Jurkat, Clone E6-1 (cell line): Measurements from ENCODE around the gene RPL35. TPM values are rescaled to one million over a fixed set of nuclear protein-coding genes. Genes with fewer than 3 reads are reported as not detected.
A peak's percentile ranks its signal among the peaks of the same experiment; 100 is the strongest.

Experiments used
- DNase-seq: peaks from one replicate; pipeline ENCODE4 v3.0.0-alpha.2; 2011; ENCODE audit warnings: low read depth, low spot score
- H3K4me3 ChIP-seq: 2 replicates; pipeline ENCODE4 v1.5.1; 2011; ENCODE audit warnings: mild to moderate bottlenecking, low read length, control low read depth, moderate library complexity
- polyA plus RNA-seq: library from polyadenylated mRNA; unstranded; fragments of >200 nt; gene quantifications from one replicate; pipeline ENCODE4 v1.2.1, GENCODE V29; 2012; ENCODE audit warnings: missing spikeins; ENCODE audit not compliant: insufficient read length, insufficient read depth

Gene RPL35
- 2,762 TPM for polyA plus RNA-seq

- H3K4me3 ChIP-seq: peak within 1 kb of the TSS; percentile 81
- DNase-seq: peak; percentile 89
Observed at GRCh38 chr9:124861342-124862229, at the start of gene RPL35, which contains the start of gene ARPC5L. Gene RPL35, minus strand, starts transcription at chr9:124861957. Its CDS starts 45 bp downstream, at chr9:124861912. Gene ARPC5L, plus strand, starts transcription at chr9:124862130. Its CDS starts 7,161 bp downstream, at chr9:124869291.

GRCh38 chr9:124908098-124908497 lies 46.3 kb upstream of the RPL35 start:
- no peak for DNase-seq
- H3K4me3 ChIP-seq: no peak overlapping the region

GRCh38 chr9:124906966-124907365 lies 45.2 kb upstream of the RPL35 start:
- H3K4me3 ChIP-seq: no peak overlapping the region
- no peak for DNase-seq

DNA sequence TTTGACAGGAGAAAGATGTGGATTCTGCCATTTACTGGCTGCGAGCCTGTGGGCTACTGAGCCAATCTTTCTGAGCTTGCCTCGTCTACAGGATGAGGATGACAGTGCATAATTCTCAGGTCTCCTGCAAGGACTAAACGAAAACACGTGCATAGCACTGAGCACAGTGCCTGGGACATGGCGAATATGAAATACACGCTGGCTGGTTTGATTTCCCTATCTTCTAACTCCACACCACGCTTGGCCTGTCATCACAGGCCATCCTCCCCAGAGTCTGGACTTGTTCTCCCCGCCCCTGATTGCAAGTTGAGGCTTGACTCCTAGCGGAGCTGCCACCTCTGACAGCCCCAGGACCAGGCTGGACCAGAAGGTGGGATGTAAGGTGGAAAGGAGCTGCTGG lies 38.1 kb upstream of the RPL35 start:
- DNase-seq: no peak

DNA sequence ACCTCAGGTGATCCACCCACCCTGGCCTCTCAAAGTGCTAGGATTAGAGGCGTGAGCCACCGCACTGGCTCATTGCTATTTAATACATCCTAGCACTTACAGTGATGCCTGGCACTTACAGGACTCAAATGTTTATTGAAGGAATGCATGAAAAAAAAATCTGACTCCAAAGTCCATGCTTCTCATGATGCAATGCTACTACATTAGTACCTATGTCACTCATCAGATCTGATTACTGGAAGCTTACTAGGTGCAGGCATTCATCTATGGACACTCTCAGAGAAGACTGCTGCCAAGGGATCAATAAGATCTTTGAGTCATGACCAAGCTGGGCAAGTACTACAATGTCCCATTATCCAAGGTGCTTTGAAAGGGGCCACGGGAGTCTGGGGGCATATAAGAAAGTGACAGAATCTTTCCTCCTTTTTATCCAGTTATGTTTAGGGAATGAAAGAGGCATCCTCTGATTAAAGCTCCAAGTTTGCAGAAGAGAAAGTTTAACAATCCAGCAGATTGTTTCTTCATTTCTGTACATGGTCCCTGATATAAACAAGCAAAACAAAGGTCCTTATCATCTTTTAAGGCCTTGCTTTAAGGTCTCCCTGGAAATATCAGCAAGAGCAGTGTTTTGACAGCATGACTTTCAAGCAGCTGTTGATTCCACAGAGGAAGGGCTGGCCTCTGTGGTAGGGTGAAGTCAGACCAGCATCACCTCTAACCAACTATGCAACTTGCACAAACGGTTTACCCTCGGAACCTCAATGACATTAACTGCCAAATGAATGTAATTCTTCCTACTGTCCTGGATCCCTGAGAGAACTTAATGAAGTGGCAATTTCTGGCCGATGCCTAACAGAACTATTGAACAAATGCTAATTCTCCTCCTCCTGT lies 36.1 kb upstream of the RPL35 start:
- DNase-seq: no peak
- no peak overlapping the region for H3K4me3 ChIP-seq

More for the DNA sequence above, 38.1 kb upstream of the RPL35 start:
- H3K4me3 ChIP-seq: no peak overlapping the region

GRCh38 chr9:124894741-124895170 lies 33.0 kb upstream of the RPL35 start:
- H3K4me3 ChIP-seq: no peak overlapping the region
- DNase-seq: peak; percentile 94

DNA sequence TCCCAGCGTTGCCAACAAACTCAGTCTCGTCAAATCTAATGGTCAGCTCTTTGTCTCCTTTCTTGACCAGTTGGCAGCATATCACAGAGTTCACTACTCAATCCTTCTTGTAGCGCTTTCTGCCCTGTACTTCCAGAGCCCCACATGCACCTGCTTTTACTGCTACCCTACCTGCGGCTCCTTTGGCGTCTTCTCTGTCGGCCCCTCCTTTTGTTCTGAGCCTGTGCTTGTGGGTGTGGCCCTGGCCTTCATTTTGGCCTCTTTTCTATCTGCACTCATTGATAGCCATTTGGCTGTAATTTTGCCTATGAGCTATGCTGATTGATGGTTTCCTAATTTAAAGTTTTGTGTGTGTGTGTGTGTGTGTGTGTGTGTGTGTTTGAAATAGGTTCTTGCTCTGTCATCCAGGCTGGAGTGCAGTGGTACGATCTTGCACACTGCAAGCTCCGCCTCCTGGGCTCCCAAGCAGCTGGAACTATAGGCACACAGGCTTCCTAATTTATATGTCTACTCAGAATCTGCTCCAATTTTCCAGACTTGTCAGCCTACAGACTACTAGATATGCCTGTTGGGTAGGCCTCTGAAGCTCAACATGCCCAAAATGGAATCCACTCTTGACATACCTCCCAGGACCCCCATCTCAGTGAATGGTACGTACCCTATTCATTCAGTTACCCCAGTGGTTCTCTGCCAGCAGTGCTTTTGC lies 32.4 kb upstream of the RPL35 start:
- no peak for DNase-seq
- no peak overlapping the region for H3K4me3 ChIP-seq

DNA sequence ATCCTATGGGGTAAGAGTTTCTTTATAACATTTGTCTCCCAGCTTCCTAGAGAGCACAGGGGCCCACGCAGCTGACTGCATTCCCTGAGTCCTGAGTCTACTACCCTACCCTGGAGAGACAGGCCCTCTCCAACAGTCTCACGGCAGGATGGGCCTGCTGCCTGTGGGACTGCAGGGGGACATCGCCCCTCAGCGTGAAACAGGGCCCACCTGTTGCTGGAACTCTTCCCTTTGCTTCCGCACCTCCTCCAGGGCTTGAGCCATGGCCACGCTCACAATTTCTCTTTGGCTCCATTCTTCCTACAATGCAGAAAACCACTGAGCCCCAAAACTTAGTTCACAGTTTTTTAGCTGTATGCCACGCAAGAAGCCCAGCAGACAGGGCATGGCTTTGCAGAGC lies 28.4 kb upstream of the RPL35 start:
- no peak overlapping the region for H3K4me3 ChIP-seq
- no peak for DNase-seq

DNA sequence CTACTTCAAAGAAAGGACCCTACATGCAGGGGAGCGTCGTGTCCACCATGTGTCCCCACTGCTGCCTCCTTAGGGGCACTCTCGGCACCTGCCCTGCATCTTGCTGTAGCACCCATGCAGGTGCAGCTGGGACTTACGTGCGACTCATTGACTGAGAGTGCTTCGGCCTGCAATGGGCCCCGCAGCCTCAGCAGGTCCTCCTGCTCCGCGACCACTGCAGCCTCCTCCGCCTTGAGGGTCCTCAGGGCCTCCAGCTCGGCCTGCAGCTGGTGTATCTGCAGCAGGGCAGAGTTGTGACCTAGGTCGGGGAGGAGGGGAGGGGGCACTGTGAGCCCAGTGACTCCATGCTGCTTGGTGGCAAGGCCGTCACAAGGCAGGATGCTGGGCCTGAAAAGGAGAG lies 27.2 kb upstream of the RPL35 start:
- no peak for DNase-seq

DNA sequence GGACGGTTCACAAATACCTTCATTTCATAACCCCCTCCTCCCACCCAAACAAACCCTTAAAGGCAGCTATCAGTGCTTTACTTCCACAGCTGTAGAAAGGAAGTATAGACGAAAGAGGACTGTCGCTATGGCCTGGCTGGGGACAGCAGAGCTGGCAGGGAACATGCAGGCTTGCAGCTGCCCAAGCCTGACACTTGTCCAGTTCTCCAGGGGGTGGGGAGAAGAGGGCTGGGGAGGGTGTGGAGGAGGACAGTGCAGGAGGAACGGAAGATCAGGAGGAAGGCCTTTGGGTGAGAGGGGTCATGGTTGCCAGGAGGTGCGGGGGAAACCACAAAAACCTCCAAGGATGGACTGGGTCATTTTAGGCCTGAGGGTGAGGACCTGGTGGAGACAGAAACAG lies 26.1 kb upstream of the RPL35 start:
- DNase-seq: no peak
- no peak overlapping the region for H3K4me3 ChIP-seq

More for the DNA sequence above, 27.2 kb upstream of the RPL35 start:
- H3K4me3 ChIP-seq: no peak overlapping the region

DNA sequence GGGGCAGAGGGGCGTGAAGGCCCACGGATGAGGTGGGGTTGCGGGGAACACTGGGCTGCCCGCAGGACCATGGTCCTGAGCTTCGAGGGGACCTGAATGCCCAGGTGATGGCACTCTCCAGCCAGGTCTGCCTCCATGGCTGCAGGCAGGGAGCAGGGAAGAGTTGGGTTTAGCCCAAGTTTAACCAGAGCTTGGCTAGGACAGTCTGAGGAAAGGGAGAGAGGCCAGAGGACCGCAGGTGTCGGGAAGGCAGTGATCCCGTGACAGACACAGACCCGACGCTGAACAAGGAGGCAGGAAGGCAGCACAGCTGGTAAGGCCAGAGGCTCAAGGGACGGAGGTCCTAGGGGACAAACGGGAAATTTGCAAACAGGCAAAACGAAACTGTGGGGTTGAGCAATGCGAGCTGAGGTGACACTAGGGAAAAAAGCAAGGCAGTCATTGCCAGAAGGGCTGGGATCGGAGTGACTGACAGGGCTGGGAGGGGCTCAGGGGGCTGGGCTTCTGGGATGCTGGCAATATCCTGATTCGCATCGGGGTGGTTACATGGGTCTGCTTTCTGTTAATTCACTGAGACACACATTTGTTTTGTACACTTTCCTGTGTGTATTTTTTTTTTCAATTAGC lies 25.2 kb upstream of the RPL35 start:
- no peak overlapping the region for H3K4me3 ChIP-seq
- no peak for DNase-seq

- H3K4me3 ChIP-seq: no peak overlapping the region
- no peak for DNase-seq
Observed at GRCh38 chr9:124886461-124886860, 24.7 kb upstream of the RPL35 start.

- no peak overlapping the region for H3K4me3 ChIP-seq
- DNase-seq: no peak
Observed at GRCh38 chr9:124885551-124885950, 23.8 kb upstream of the RPL35 start.

GRCh38 chr9:124884376-124884775 lies 22.6 kb upstream of the RPL35 start:
- DNase-seq: no peak
- H3K4me3 ChIP-seq: no peak overlapping the region

- no peak for DNase-seq
- no peak overlapping the region for H3K4me3 ChIP-seq
Observed at GRCh38 chr9:124882231-124882630, 20.5 kb upstream of the RPL35 start.

DNA sequence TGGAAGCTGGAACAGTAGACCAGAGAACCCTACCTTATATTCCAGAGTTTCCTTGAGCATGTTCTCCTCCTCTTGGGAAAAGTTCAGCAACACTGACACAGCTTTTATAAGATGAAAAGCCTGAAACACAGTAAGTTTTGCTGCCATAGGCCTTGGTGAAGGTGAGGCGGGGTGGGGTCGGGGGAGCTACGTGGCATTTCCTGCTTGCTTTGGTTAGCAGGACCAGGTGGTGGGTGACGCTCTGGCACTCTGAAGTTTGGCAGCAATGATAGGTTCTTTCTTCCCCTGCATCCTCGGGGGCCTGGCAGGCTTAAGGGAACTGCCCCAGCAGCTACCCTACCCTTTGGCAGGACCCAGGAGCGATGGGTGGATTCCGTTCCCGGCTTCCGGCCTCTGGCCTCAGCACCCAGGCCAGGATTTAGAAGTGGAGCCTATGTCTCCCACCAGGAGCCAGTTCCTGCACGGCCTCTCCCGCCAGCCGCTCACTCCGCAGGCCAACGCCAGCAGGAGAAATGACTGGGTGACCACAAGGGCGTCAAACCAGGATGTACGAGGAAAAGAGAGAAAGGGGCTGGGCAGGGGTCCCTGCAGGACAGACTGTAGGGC lies 19.5 kb upstream of the RPL35 start:
- DNase-seq: no peak

DNA sequence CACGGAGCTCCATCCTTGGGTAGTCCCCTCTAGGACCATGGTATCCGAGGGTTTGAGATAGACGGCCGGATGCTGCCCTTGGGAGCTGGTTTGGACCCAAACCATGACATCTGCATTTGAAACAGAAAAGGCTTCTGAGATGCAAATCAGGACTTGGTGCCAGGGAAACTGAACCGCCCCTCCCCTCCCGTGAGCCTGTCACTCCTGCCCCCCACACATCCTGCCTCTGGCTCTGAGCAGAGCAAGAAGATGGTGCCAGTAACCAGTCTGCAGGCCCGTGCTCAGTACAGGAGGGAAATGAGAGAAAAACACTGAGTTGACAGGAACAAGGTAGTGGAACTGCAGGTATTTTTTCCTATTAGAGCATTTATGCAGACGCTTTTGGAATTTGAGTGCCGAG lies 18.7 kb upstream of the RPL35 start:
- DNase-seq: no peak
- no peak overlapping the region for H3K4me3 ChIP-seq

More for the DNA sequence above, 19.5 kb upstream of the RPL35 start:
- H3K4me3 ChIP-seq: no peak overlapping the region

DNA sequence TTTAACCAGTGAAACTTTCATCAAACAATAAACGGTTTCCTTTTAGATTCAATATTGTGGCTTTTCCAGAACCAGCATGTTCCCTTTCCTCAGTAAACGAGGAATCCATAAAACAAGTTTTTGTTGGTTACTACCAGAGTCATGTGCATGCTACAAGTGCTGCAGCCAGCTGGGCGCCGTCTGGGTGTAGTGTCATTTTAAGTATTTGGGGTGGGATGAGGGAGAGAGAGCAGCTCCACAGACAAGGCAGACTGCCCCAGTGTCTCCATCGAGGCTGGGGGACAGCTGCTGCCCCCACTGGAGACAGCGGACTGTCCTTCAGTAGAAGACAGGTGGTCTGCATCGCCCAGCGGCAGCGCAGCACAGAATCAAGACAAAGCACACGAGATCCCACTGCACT lies 17.5 kb upstream of the RPL35 start:
- DNase-seq: no peak
- H3K4me3 ChIP-seq: no peak overlapping the region
